H54 (cell line): Measurements from ENCODE around the gene TMEM14C.
"Not testable (repeated sequence)": the region's sequence is repeated elsewhere in the genome, so short reads cannot be mapped to it uniquely, and the experiment has no call there.

Source experiments
- DNase-seq: peaks from one replicate; pipeline ENCODE4 v3.0.0; 2011; ENCODE audit warnings: low spot score, mixed read lengths; ENCODE audit not compliant: insufficient read length
- FAIRE-seq: peaks from 3 replicates; lab custom pipeline; 2011; peaks lifted over from hg19 to GRCh38; lab: Jason Lieb, UNC
- POLR2A ChIP-seq: IDR thresholded peaks from 2 replicates; pipeline ENCODE4 v1.6.1; 2011; ENCODE audit warnings: low read depth, mild to moderate bottlenecking, low read length

Gene TMEM14C

GRCh38 chr6:10733151-10733715 lies 10.4 kb downstream of the TMEM14C start:
- DNase-seq: no peak

GRCh38 chr6:10733863-10734262 lies 11.0 kb downstream of the TMEM14C start:
- TF ChIP-seq POLR2A: no peak
- DNase-seq (no peak), FAIRE-seq (no peak)

More at GRCh38 chr6:10733151-10733715, 10.4 kb downstream of the TMEM14C start:
- TF ChIP-seq POLR2A: no peak
- FAIRE-seq: no peak

- DNase-seq (no peak), FAIRE-seq (no peak)
- TF ChIP-seq POLR2A: no peak
These were observed 13.9 kb downstream of the TMEM14C start for GRCh38 chr6:10736731-10737130.

- no peak for FAIRE-seq
- no peak for DNase-seq
- TF ChIP-seq POLR2A: no peak
These were observed 17.2 kb downstream of the TMEM14C start for GRCh38 chr6:10740061-10740460.

- DNase-seq, FAIRE-seq: not testable (repeated sequence)
These were observed 18.8 kb downstream of the TMEM14C start for GRCh38 chr6:10741643-10742042.

GRCh38 chr6:10742251-10742650 lies 19.4 kb downstream of the TMEM14C start:
- no peak for TF ChIP-seq POLR2A
- DNase-seq (no peak), FAIRE-seq (no peak)

- FAIRE-seq (no peak), DNase-seq (no peak)
These were observed 20.6 kb downstream of the TMEM14C start for GRCh38 chr6:10743515-10743914.

GRCh38 chr6:10745116-10745515 lies 22.2 kb downstream of the TMEM14C start:
- no peak for DNase-seq
- no peak for FAIRE-seq
- no peak for TF ChIP-seq POLR2A

More at GRCh38 chr6:10743515-10743914, 20.6 kb downstream of the TMEM14C start:
- TF ChIP-seq POLR2A: no peak

- no peak for TF ChIP-seq POLR2A
- FAIRE-seq: no peak
- DNase-seq: no peak
These were observed 24.0 kb downstream of the TMEM14C start for GRCh38 chr6:10746915-10747250.

- peak; percentile 85 for TF ChIP-seq POLR2A
- FAIRE-seq: peak; percentile 64
- peak; percentile 91 for DNase-seq
These were observed 24.5 kb downstream of the TMEM14C start, which contains the start of gene TMEM14B for GRCh38 chr6:10747251-10747972. Gene TMEM14B, plus strand, starts transcription at chr6:10747805. Its CDS starts 1,441 bp downstream, at chr6:10749246.

GRCh38 chr6:10749734-10750133 lies 26.9 kb downstream of the TMEM14C start:
- no peak for TF ChIP-seq POLR2A
- no peak for DNase-seq
- no peak for FAIRE-seq

GRCh38 chr6:10750568-10750967 lies 27.7 kb downstream of the TMEM14C start:
- FAIRE-seq, DNase-seq: not testable (repeated sequence)

- not testable (repeated sequence) for DNase-seq, FAIRE-seq
These were observed 28.9 kb downstream of the TMEM14C start for GRCh38 chr6:10751757-10752156.

GRCh38 chr6:10756085-10756484 lies 33.2 kb downstream of the TMEM14C start:
- FAIRE-seq (no peak), DNase-seq (no peak)
- no peak for TF ChIP-seq POLR2A

GRCh38 chr6:10759312-10759839 lies 36.5 kb downstream of the TMEM14C start:
- peak; percentile 29 for DNase-seq
- peak; percentile 90 for FAIRE-seq
- TF ChIP-seq POLR2A: no peak
